Choroid plexus epithelial cell (primary cell): ENCODE measurements around the gene RING1.

Experiments used
- DNase-seq: peaks from one replicate; pipeline ENCODE4 v3.0.0-alpha.2; 2010; ENCODE audit warnings: low read depth
- H3K4me3 ChIP-seq: 2 replicates; pipeline ENCODE4 v1.5.1; 2011; ENCODE audit warnings: low read depth, mild to moderate bottlenecking, control low read depth, low read length, moderate library complexity
- CTCF ChIP-seq: conservative IDR thresholded peaks from 2 replicates; pipeline ENCODE4 v1.5.1; 2011; ENCODE audit warnings: low read depth, mild to moderate bottlenecking, control low read depth, inconsistent platforms, low read length, moderate library complexity

Gene RING1

GRCh38 chr6:33164665-33165373 is 43.5 kb upstream of the RING1 start:
- TF ChIP-seq CTCF = no peak
- H3K4me3 ChIP-seq = no peak overlapping the region
- DNase-seq = no peak

- TF ChIP-seq CTCF = no peak
- H3K4me3 ChIP-seq = no peak overlapping the region
- no peak for DNase-seq
Observed at GRCh38 chr6:33165581-33166258, 42.6 kb upstream of the RING1 start.

GRCh38 chr6:33166363-33166762 is 41.9 kb upstream of the RING1 start:
- TF ChIP-seq CTCF = no peak
- DNase-seq = no peak
- H3K4me3 ChIP-seq = no peak overlapping the region

GRCh38 chr6:33166811-33167210 is 41.5 kb upstream of the RING1 start:
- DNase-seq = no peak
- no peak for TF ChIP-seq CTCF
- H3K4me3 ChIP-seq = no peak overlapping the region

- DNase-seq = no peak
- H3K4me3 ChIP-seq = no peak overlapping the region
- TF ChIP-seq CTCF = no peak
Observed at GRCh38 chr6:33167374-33168283, 40.7 kb upstream of the RING1 start.

- no peak for DNase-seq
- H3K4me3 ChIP-seq = no peak overlapping the region
- no peak for TF ChIP-seq CTCF
Observed at GRCh38 chr6:33168284-33168601, 40.1 kb upstream of the RING1 start.
